GM12892 (cell line): ENCODE results near the gene MICAL1.
"Not testable (repeated sequence)": the region's sequence is repeated elsewhere in the genome, so short reads cannot be mapped to it uniquely, and the experiment has no call there.

Source experiments
- DNase-seq: peaks from one replicate; pipeline ENCODE4 v3.0.0; 2011; ENCODE audit not compliant: insufficient read length
- FAIRE-seq: peaks from 2 replicates; lab custom pipeline; 2011; peaks lifted over from hg19 to GRCh38; lab: Jason Lieb, UNC
- POLR2A ChIP-seq: IDR thresholded peaks from 2 replicates; pipeline ENCODE4 v1.6.1; 2011; ENCODE audit warnings: low read depth, low read length, control low read depth
- POLR2AphosphoS5 ChIP-seq: IDR thresholded peaks from 2 replicates; pipeline ENCODE4 v1.6.1; 2011; ENCODE audit warnings: low read depth, low read length, control low read depth
- TAF1 ChIP-seq: IDR thresholded peaks from 2 replicates; pipeline ENCODE4 v1.6.1; 2011; ENCODE audit warnings: low read depth, mild to moderate bottlenecking, control low read depth, low read length, borderline replicate concordance

MICAL1 gene

GRCh38 chr6:109474995-109475394 is 19.4 kb upstream of the MICAL1 start:
- DNase-seq, result no peak
- TF ChIP-seq POLR2A, result no peak
- no peak for TF ChIP-seq TAF1
- TF ChIP-seq POLR2AphosphoS5, result no peak
- no peak for FAIRE-seq

- TF ChIP-seq POLR2AphosphoS5 (no peak), POLR2A (no peak)
- FAIRE-seq, result peak; percentile 68
- no peak for DNase-seq
Observed at GRCh38 chr6:109473120-109473519, 17.5 kb upstream of the MICAL1 start.

GRCh38 chr6:109472132-109472995 is 16.8 kb upstream of the MICAL1 start:
- TF ChIP-seq POLR2A (no peak), TAF1 (no peak), POLR2AphosphoS5 (no peak)
- FAIRE-seq (no peak), DNase-seq (no peak)

DNA sequence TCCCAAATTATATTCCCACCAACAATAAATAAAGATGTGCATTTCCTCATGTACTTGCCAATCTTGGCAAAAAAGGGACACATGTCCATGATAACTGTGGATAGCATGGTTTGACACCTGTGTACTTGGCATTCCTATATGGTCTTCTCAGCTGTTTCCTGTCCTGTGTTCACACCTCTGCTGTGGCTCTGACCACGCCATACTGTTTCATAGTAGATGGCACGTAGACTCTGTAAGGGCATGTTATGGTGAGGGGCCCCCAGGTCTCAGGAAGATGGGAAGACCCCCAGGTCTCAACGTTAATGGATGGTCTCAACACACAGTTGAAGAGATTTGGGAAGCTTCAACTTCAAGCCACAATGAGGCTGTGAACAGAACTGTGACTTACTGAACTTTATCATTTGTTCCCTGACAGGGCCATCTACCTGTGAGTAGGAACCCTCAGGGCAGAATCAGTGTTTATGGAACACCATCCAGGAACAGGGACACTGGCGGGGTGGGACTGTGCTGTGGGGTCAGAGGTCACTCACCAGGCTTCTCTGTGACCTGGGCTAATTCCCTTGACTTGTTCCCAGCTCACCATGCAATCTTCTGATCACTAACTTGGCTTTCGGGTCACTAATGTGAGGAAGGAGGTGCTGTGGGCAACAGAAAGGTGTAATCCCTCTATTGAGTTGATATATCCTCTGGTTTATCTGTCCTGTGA is 15.7 kb upstream of the MICAL1 start:
- no peak for DNase-seq
- no peak for FAIRE-seq
- no peak for TF ChIP-seq POLR2A
- no peak for TF ChIP-seq TAF1
- TF ChIP-seq POLR2AphosphoS5, result no peak

GRCh38 chr6:109469591-109470189 is 14.1 kb upstream of the MICAL1 start:
- DNase-seq (no peak), FAIRE-seq (no peak)
- TF ChIP-seq POLR2A (no peak), TAF1 (no peak), POLR2AphosphoS5 (no peak)

GRCh38 chr6:109467696-109468095 is 12.1 kb upstream of the MICAL1 start:
- FAIRE-seq (no peak), DNase-seq (no peak)
- TF ChIP-seq POLR2A (no peak), POLR2AphosphoS5 (no peak), TAF1 (no peak)

GRCh38 chr6:109466212-109466923 is 10.8 kb upstream of the MICAL1 start:
- DNase-seq (no peak), FAIRE-seq (no peak)
- TF ChIP-seq TAF1 (no peak), POLR2A (no peak), POLR2AphosphoS5 (no peak)

DNA sequence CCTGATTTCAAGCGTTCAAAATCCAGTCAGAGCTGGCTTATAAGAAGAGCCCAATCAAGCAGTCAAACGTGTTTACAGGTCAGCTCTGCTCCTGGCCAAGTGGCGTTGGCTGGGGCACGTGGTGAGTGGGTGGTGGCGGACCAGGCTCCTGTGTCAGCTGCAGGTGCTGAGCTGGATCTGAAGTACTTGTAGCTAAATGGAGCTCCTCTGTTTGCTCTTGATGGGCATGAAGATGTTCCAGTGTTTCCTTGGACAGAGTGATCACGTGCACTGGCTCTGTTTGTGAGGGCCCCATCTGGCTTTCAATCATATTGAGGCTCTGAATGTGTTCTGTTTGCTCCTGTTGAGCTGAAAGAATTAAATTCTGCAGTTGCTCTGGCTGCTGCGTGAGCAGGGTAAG is 10.2 kb upstream of the MICAL1 start:
- peak; percentile 24 for FAIRE-seq
- no peak for DNase-seq
- TF ChIP-seq TAF1, result no peak
- no peak for TF ChIP-seq POLR2AphosphoS5
- no peak for TF ChIP-seq POLR2A

- FAIRE-seq (no peak), DNase-seq (no peak)
- TF ChIP-seq POLR2A (no peak), TAF1 (no peak), POLR2AphosphoS5 (no peak)
Observed at GRCh38 chr6:109461733-109462526, 6.4 kb upstream of the MICAL1 start.

- FAIRE-seq, DNase-seq: not testable (repeated sequence)
Observed at GRCh38 chr6:109461205-109461604, 5.6 kb upstream of the MICAL1 start.

GRCh38 chr6:109460161-109460829 is 4.7 kb upstream of the MICAL1 start:
- DNase-seq (no peak), FAIRE-seq (no peak)
- TF ChIP-seq TAF1 (no peak), POLR2A (no peak), POLR2AphosphoS5 (no peak)
